PC-9 (cell line): ENCODE data around the gene CNOT6L.

Experiments
- EZH2 ChIP-seq: fragments of 200-600 bp; sonication (generic); IDR thresholded peaks from 2 replicates; pipeline ENCODE4 v1.8.0; 2017; ENCODE audit warnings: antibody characterized with exemption, low read depth
- TF ChIP-seq, protein P1 (sequence below): fragments of 200-600 bp; sonication (generic); conservative IDR thresholded peaks from 2 replicates; pipeline ENCODE4 v1.6.1; 2017; ENCODE audit warnings: mixed run types, antibody characterized with exemption, mild to moderate bottlenecking, moderate library complexity

- TF ChIP-seq, protein P1, sequence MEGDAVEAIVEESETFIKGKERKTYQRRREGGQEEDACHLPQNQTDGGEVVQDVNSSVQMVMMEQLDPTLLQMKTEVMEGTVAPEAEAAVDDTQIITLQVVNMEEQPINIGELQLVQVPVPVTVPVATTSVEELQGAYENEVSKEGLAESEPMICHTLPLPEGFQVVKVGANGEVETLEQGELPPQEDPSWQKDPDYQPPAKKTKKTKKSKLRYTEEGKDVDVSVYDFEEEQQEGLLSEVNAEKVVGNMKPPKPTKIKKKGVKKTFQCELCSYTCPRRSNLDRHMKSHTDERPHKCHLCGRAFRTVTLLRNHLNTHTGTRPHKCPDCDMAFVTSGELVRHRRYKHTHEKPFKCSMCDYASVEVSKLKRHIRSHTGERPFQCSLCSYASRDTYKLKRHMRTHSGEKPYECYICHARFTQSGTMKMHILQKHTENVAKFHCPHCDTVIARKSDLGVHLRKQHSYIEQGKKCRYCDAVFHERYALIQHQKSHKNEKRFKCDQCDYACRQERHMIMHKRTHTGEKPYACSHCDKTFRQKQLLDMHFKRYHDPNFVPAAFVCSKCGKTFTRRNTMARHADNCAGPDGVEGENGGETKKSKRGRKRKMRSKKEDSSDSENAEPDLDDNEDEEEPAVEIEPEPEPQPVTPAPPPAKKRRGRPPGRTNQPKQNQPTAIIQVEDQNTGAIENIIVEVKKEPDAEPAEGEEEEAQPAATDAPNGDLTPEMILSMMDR: no peak
- TF ChIP-seq EZH2: no peak
Measured at GRCh38 chr4:77827343-77827742, 8.2 kb upstream of the CNOT6L start.
